SK-N-SH (cell line): ENCODE measurements around the gene TNXB. TPM values are rescaled to one million over a fixed set of nuclear protein-coding genes. Genes with fewer than 3 reads are reported as not detected.

ENCODE experiments used
- CTCF ChIA-PET: fragments of 300-600, 350-600 bp; formaldehyde crosslinking; extraction: SDS; loops from one replicate; lab custom pipeline; 2021; lab: Yijun Ruan, JAX
- POLR2A ChIA-PET: fragments of 350-600 bp; sonication (Branson Sonifier 250); formaldehyde crosslinking; extraction: SDS; loops from one replicate; lab custom pipeline; 2020; ENCODE audit warnings: antibody characterized with exemption, inconsistent platforms; lab: Yijun Ruan, JAX
- DNase-seq: peaks from one replicate; pipeline ENCODE4 v3.0.0; 2012
- H2AFZ ChIP-seq: fragments of 200-600 bp; sonication (generic); 2 replicates; pipeline ENCODE4 v1.8.1; 2016; ENCODE audit warnings: antibody characterized with exemption, mild to moderate bottlenecking, low read depth
- H3F3A ChIP-seq: fragments of 200-600 bp; sonication (generic); replicated peaks from 2 replicates; pipeline ENCODE3; 2016; ENCODE audit warnings: antibody characterized with exemption, mild to moderate bottlenecking; ENCODE audit not compliant: insufficient read depth
- H3K27ac ChIP-seq, 2 experiments: fragments of 200-500 bp in 1 of 2; fragments of 200-600 bp in 1 of 2; sonication (Bioruptor generic) in 1 of 2; sonication (generic), shearing (Covaris generic) in 1 of 2; 2 replicates each; pipeline versions ENCODE4 v1.5.1 to v1.6.1; 2014 to 2016; ENCODE audit warnings: low read depth in 2 of 2, inconsistent platforms in 1 of 2, low read length in 1 of 2, mild to moderate bottlenecking in 1 of 2, mixed read lengths in 1 of 2
- H3K27me3 ChIP-seq: fragments of 200-600 bp; sonication (generic), shearing (Covaris generic); 2 replicates; pipeline ENCODE4 v1.6.1; 2016; ENCODE audit warnings: mixed run types; ENCODE audit not compliant: insufficient read depth
- H3K36me3 ChIP-seq, 2 experiments: fragments of 200-500 bp in 1 of 2; fragments of 200-600 bp in 1 of 2; sonication (Bioruptor generic) in 1 of 2; sonication (generic) in 1 of 2; replicated peaks in 1 of 2; 2 replicates each; pipeline versions ENCODE3 to v1.5.1; 2014 to 2016; ENCODE audit warnings: low read length in 1 of 2, mild to moderate bottlenecking in 1 of 2; ENCODE audit not compliant: insufficient read depth in 2 of 2, control insufficient read depth in 1 of 2
- H3K4me1 ChIP-seq, 2 experiments: fragments of 200-500 bp in 1 of 2; fragments of 200-600 bp in 1 of 2; sonication (Bioruptor generic) in 1 of 2; sonication (generic), shearing (Covaris generic) in 1 of 2; 2 replicates each; pipeline versions ENCODE4 v1.5.1 to v1.6.1; 2014 to 2016; ENCODE audit warnings: low read depth in 1 of 2, low read length in 1 of 2, mixed run types in 1 of 2; ENCODE audit not compliant: insufficient read depth in 2 of 2, control insufficient read depth in 1 of 2
- H3K4me2 ChIP-seq: fragments of 200-600 bp; sonication (generic), shearing (Covaris generic); 2 replicates; pipeline ENCODE4 v1.6.1; 2017; ENCODE audit warnings: mixed run types
- H3K4me3 ChIP-seq, 2 experiments: fragments of 200-500 bp in 1 of 2; fragments of 200-600 bp in 1 of 2; sonication (Bioruptor generic) in 1 of 2; sonication (generic), shearing (Covaris generic) in 1 of 2; 2 replicates each; pipeline versions ENCODE4 v1.5.1 to v1.8.1; 2014 to 2016; ENCODE audit warnings: low read depth in 2 of 2, inconsistent platforms in 1 of 2, low read length in 1 of 2, mild to moderate bottlenecking in 1 of 2, mixed read lengths in 1 of 2, moderate library complexity in 1 of 2
- H3K79me2 ChIP-seq: fragments of 200-600 bp; sonication (generic); 2 replicates; pipeline ENCODE4 v1.8.1; 2017; ENCODE audit warnings: mild to moderate bottlenecking; ENCODE audit not compliant: insufficient read depth
- H3K9ac ChIP-seq: fragments of 200-600 bp; sonication (generic); 2 replicates; pipeline ENCODE4 v1.6.1; 2017; ENCODE audit warnings: mixed run types
- H3K9me2 ChIP-seq: fragments of 200-600 bp; sonication (generic); 2 replicates; pipeline ENCODE4 v1.6.1; 2017; ENCODE audit warnings: mixed run types
- H3K9me3 ChIP-seq: fragments of 200-600 bp; sonication (generic); 2 replicates; pipeline ENCODE4 v1.6.1; 2017; ENCODE audit warnings: mixed run types, mild to moderate bottlenecking, moderate library complexity
- H4K20me1 ChIP-seq: fragments of 200-600 bp; sonication (generic); 2 replicates; pipeline ENCODE4 v1.6.1; 2017; ENCODE audit warnings: mild to moderate bottlenecking, mixed run types; ENCODE audit not compliant: insufficient read depth
- CHD2 ChIP-seq: fragments of 150-350 bp; IDR thresholded peaks from 2 replicates; pipeline ENCODE4 v1.6.1; 2018; ENCODE audit warnings: low read length; ENCODE audit not compliant: partially characterized antibody
- ELF1 ChIP-seq: IDR thresholded peaks from 2 replicates; pipeline ENCODE4 v1.4.0; 2012
- GABPA ChIP-seq: IDR thresholded peaks from 2 replicates; pipeline ENCODE4 v1.4.0; 2012; ENCODE audit warnings: low read depth, mild to moderate bottlenecking
- GATA2 ChIP-seq: sonication (generic); formaldehyde crosslinking; IDR thresholded peaks from 2 replicates; pipeline ENCODE4 v1.5.0; 2020; ENCODE audit warnings: mild to moderate bottlenecking, missing genetic modification reagents
- IRF3 ChIP-seq: fragments of 150-350 bp; IDR thresholded peaks from 2 replicates; pipeline ENCODE4 v1.6.1; 2016; ENCODE audit warnings: mild to moderate bottlenecking, low read depth, low read length
- MAX ChIP-seq: IDR thresholded peaks from 2 replicates; pipeline ENCODE4 v1.4.0; 2012; ENCODE audit warnings: low read depth
- MEF2A ChIP-seq: IDR thresholded peaks from 2 replicates; pipeline ENCODE4 v1.4.0; 2012; ENCODE audit warnings: low read depth, borderline replicate concordance
- MXI1 ChIP-seq: IDR thresholded peaks from 2 replicates; pipeline ENCODE4 v1.6.1; 2012; ENCODE audit warnings: mild to moderate bottlenecking, low read depth, low read length, improper control_type of control experiment
- RAD21 ChIP-seq: IDR thresholded peaks from 2 replicates; pipeline ENCODE4 v1.6.1; 2012; ENCODE audit warnings: mild to moderate bottlenecking, low read length
- RCOR1 ChIP-seq: fragments of 150-350 bp; IDR thresholded peaks from 2 replicates; pipeline ENCODE4 v1.6.1; 2017; ENCODE audit warnings: antibody characterized with exemption, low read length
- RXRA ChIP-seq: IDR thresholded peaks from 2 replicates; pipeline ENCODE4 v1.4.0; 2012; ENCODE audit warnings: low read depth, mild to moderate bottlenecking, borderline replicate concordance
- SMC3 ChIP-seq: IDR thresholded peaks from 2 replicates; pipeline ENCODE4 v1.6.1; 2012; ENCODE audit warnings: low read depth, low read length, improper control_type of control experiment
- TAF1 ChIP-seq: IDR thresholded peaks from 2 replicates; pipeline ENCODE4 v1.6.1; 2012; ENCODE audit warnings: low read depth, mild to moderate bottlenecking, low read length, moderate library complexity, borderline replicate concordance
- TCF12 ChIP-seq: IDR thresholded peaks from 2 replicates; pipeline ENCODE4 v1.4.0; 2012
- WGBS: methylation state at CpG from one replicate; pipeline ENCODE4 v1.1.6; 2017; ENCODE audit warnings: low lambda C conversion rate; 5-methylcytosine and 5-hydroxymethylcytosine counted together
- polyA plus RNA-seq, 3 experiments: library from polyadenylated mRNA; depleted of rRNA; stranded (reverse); fragments of >200 nt; gene quantifications; 2 replicates each; pipeline ENCODE4 v1.2.3, GENCODE V29; 2012
- TF ChIP-seq, protein P1 (sequence below): fragments of 150-350 bp; IDR thresholded peaks from 2 replicates; pipeline ENCODE4 v1.6.1; 2017; ENCODE audit warnings: antibody characterized with exemption, low read length, low read depth, borderline replicate concordance
- TF ChIP-seq, protein P2 (sequence below): IDR thresholded peaks from 2 replicates; pipeline ENCODE4; 2012

The TNXB gene
- polyA plus RNA-seq, 1 of the 3 experiments (the other 2 are of a cell fraction): 0.48 TPM

GRCh38 chr6:32047084-32047478, 62.1 kb downstream of the TNXB start:
- ChIA-PET CTCF (interaction anchor here (0.9 to 1.9 kb wide), 12 partner anchors 9 to 738 kb away, joined by 3 to 13 read pairs (median 4); partner anchors contain the start of genes CYP21A2 and EHMT2), POLR2A (no interaction called here)
- H3F3A ChIP-seq: no peaks in the 10 kb centered on the region
- peak overlapping the region; percentile 15; the same call in 1 of the 2 replicates for H3K4me2 ChIP-seq
- no peaks in the 10 kb centered on the region for H4K20me1 ChIP-seq
- no peaks in the 10 kb centered on the region for H3K79me2 ChIP-seq
- no peak overlapping the region for H3K4me3 ChIP-seq
- H3K9ac ChIP-seq: no peak overlapping the region
- no peaks in the 10 kb centered on the region for H3K9me3 ChIP-seq
- H3K36me3 ChIP-seq: no peaks in the 10 kb centered on the region
- peaks cover 10% of the 10 kb centered on the region; the same call in 1 of the 2 replicates for H3K27me3 ChIP-seq
- WGBS: 47% methylated on average over 8 of the region's 11 CpGs
- no peak for DNase-seq
- H3K4me1 ChIP-seq: peaks cover 0 to 14% of the 10 kb centered on the region in 2 experiments; a peak in 2 of 4 replicates
- H3K27ac ChIP-seq: no peak overlapping the region
- TF ChIP-seq GABPA (no peak), TAF1 (no peak), SMC3 (no peak), MXI1 (no peak), IRF3 (no peak), MEF2A (no peak), TCF12 (no peak), ELF1 (no peak), GATA2 (CRISPR knock-in tag) (no peak), RCOR1 (no peak), CHD2 (no peak), RXRA (no peak), RAD21 (no peak), MAX (no peak)
- TF ChIP-seq, protein P1, sequence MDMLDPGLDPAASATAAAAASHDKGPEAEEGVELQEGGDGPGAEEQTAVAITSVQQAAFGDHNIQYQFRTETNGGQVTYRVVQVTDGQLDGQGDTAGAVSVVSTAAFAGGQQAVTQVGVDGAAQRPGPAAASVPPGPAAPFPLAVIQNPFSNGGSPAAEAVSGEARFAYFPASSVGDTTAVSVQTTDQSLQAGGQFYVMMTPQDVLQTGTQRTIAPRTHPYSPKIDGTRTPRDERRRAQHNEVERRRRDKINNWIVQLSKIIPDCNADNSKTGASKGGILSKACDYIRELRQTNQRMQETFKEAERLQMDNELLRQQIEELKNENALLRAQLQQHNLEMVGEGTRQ: no peak
- TF ChIP-seq, protein P2, sequence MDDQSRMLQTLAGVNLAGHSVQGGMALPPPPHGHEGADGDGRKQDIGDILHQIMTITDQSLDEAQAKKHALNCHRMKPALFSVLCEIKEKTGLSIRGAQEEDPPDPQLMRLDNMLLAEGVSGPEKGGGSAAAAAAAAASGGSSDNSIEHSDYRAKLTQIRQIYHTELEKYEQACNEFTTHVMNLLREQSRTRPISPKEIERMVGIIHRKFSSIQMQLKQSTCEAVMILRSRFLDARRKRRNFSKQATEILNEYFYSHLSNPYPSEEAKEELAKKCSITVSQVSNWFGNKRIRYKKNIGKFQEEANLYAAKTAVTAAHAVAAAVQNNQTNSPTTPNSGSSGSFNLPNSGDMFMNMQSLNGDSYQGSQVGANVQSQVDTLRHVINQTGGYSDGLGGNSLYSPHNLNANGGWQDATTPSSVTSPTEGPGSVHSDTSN: no peak
- TF ChIP-seq, all 33 proteins: peak for 0
- H3K9me2 ChIP-seq: no peaks in the 10 kb centered on the region
- H2AFZ ChIP-seq: no peak overlapping the region
